ENCODE measurements around the gene TXNDC12.

DNA sequence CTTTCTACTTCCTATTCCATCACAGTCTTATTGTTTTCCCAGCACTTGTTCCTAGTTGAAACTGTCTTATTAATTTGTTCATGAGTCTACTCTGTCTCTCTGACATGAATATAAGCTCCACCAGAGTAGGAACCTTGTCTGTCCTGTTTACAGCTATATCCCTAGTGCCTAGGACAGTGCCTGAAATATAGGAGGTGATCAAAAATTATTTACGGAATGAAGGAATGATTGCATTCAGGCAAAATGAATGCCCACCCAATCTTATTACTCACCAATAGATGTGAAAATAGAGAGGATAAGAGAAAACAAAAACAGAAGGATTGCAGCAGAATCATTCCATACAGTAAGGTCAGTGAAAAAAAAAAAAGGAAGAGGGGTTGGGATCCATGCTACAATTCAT, 1.1 kb downstream of the TXNDC12 start:
- TF ChIP-seq ZNF384 (IDR thresholded peaks at IDR 0.05) (no peak), ELF4 (IDR thresholded peaks at IDR 0.05) (no peak), HDGF (IDR thresholded peaks at IDR 0.05; ENCODE audit: borderline replicate concordance) (no peak), SUZ12 (IDR thresholded peaks at IDR 0.05) (no peak), TARDBP (IDR thresholded peaks at IDR 0.05) (no peak), ARNT (IDR thresholded peaks at IDR 0.05) (no peak), SP1 (IDR thresholded peaks at IDR 0.05) (no peak), FOXK2 (IDR thresholded peaks at IDR 0.05) (no peak), FOXM1 (IDR thresholded peaks at IDR 0.05; ENCODE audit: borderline replicate concordance) (no peak), L3MBTL2 (conservative IDR thresholded peaks at IDR 0.05) (no peak)

Measured in HEK293T (cell line).